Measurements from ENCODE around the gene TANGO6. TPM values are rescaled to one million over a fixed set of nuclear protein-coding genes. Genes with fewer than 3 reads are reported as not detected.

Gene TANGO6
- total RNA-seq, 1 donor from 2014 or later = 21.1 TPM

- Mint-ChIP-seq H3K4me1 (no peaks in the 10 kb centered on the region), H3K36me3 (ENCODE audit: low read depth) (peaks cover 2% of the 10 kb centered on the region), H3K27me3 (ENCODE audit: low read depth) (no peaks in the 10 kb centered on the region), H3K4me3 (no peak overlapping the region), H3K27ac (ENCODE audit: unreplicated experiment) (no peak overlapping the region), H3K9me3 (no peaks in the 10 kb centered on the region)
- DNase-seq (ENCODE audit: low read depth, low spot score) = no peak
- TF ChIP-seq CTCF (conservative IDR thresholded peaks at IDR 0.05) = no peak
Measured at GRCh38 chr16:68951991-68952877, 108.9 kb downstream of the TANGO6 start.

GRCh38 chr16:68954911-68955635, 111.7 kb downstream of the TANGO6 start:
- Mint-ChIP-seq H3K9me3 (no peaks in the 10 kb centered on the region), H3K4me3 (no peak overlapping the region), H3K36me3 (ENCODE audit: low read depth) (no peaks in the 10 kb centered on the region), H3K27ac (ENCODE audit: unreplicated experiment) (no peak overlapping the region), H3K27me3 (ENCODE audit: low read depth) (no peaks in the 10 kb centered on the region), H3K4me1 (no peaks in the 10 kb centered on the region)
- no peak for TF ChIP-seq CTCF (conservative IDR thresholded peaks at IDR 0.05)
- DNase-seq (ENCODE audit: low read depth, low spot score) = no peak

GRCh38 chr16:68960910-68961309, 117.6 kb downstream of the TANGO6 start:
- no peak for DNase-seq (ENCODE audit: low read depth, low spot score)
- no peaks in the 10 kb centered on the region for H3K27me3 Mint-ChIP-seq (ENCODE audit: low read depth)
- H3K36me3 Mint-ChIP-seq (ENCODE audit: low read depth) = no peaks in the 10 kb centered on the region
- H3K4me3 Mint-ChIP-seq = no peak overlapping the region
- H3K4me1 Mint-ChIP-seq = peaks cover 9% of the 10 kb centered on the region
- no peak for TF ChIP-seq CTCF (conservative IDR thresholded peaks at IDR 0.05)
- H3K27ac Mint-ChIP-seq (ENCODE audit: unreplicated experiment) = peak overlapping the region; percentile 39
- peaks cover 3% of the 10 kb centered on the region for H3K9me3 Mint-ChIP-seq

GRCh38 chr16:68961778-68962402, 118.6 kb downstream of the TANGO6 start:
- DNase-seq (ENCODE audit: low read depth, low spot score) = no peak
- no peaks in the 10 kb centered on the region for H3K27me3 Mint-ChIP-seq (ENCODE audit: low read depth)
- H3K4me3 Mint-ChIP-seq = no peak overlapping the region
- H3K9me3 Mint-ChIP-seq = peaks cover 3% of the 10 kb centered on the region
- H3K27ac Mint-ChIP-seq (ENCODE audit: unreplicated experiment) = no peak overlapping the region
- no peak for TF ChIP-seq CTCF (conservative IDR thresholded peaks at IDR 0.05)
- peaks cover 9% of the 10 kb centered on the region for H3K4me1 Mint-ChIP-seq
- H3K36me3 Mint-ChIP-seq (ENCODE audit: low read depth) = no peaks in the 10 kb centered on the region

GRCh38 chr16:68969338-68969737, 126.0 kb downstream of the TANGO6 start:
- no peaks in the 10 kb centered on the region for H3K27me3 Mint-ChIP-seq (ENCODE audit: low read depth)
- no peaks in the 10 kb centered on the region for H3K9me3 Mint-ChIP-seq
- peaks cover 12% of the 10 kb centered on the region for H3K4me1 Mint-ChIP-seq
- TF ChIP-seq CTCF (conservative IDR thresholded peaks at IDR 0.05) = no peak
- peaks cover 3% of the 10 kb centered on the region for H3K36me3 Mint-ChIP-seq (ENCODE audit: low read depth)
- H3K4me3 Mint-ChIP-seq = no peak overlapping the region
- DNase-seq (ENCODE audit: low read depth, low spot score) = no peak
- H3K27ac Mint-ChIP-seq (ENCODE audit: unreplicated experiment) = no peak overlapping the region

All from neural crest cell (in vitro differentiated cells).